Astrocyte (in vitro differentiated cells and primary cell): ENCODE measurements around the gene IDUA.

Source experiments
- CTCF ChIP-seq: IDR thresholded peaks from 2 replicates; pipeline ENCODE4 v1.5.1; 2011; ENCODE audit warnings: low read depth, mild to moderate bottlenecking, inconsistent platforms, low read length, moderate library complexity; ENCODE audit not compliant: insufficient read depth
- EZH2 ChIP-seq: IDR thresholded peaks from 2 replicates; pipeline ENCODE4 v1.6.1; 2012; ENCODE audit warnings: mild to moderate bottlenecking, low read length, inconsistent platforms; ENCODE audit not compliant: insufficient read depth

GRCh38 chr4:998096-998691 lies 11.3 kb downstream of the IDUA start:
- no peak for TF ChIP-seq CTCF
- TF ChIP-seq EZH2 = no peak
